GM08714 (cell line): ENCODE measurements around the gene RGS6.

Source experiments
- H3K4me3 ChIP-seq: fragments of 200-500 bp; sonication (Bioruptor generic); 2 replicates; pipeline ENCODE4 v1.5.1; 2014; ENCODE audit warnings: mild to moderate bottlenecking, low read length, inconsistent platforms
- ZNF274 ChIP-seq: IDR thresholded peaks from 2 replicates; pipeline ENCODE4 v1.6.1; 2012; ENCODE audit warnings: mild to moderate bottlenecking, low read depth, low read length

Gene RGS6

GRCh38 chr14:72165229-72165698 is 233.0 kb downstream of the RGS6 start:
- TF ChIP-seq ZNF274 = no peak
- no peak overlapping the region for H3K4me3 ChIP-seq

GRCh38 chr14:72169521-72169920 is 237.3 kb downstream of the RGS6 start:
- no peak for TF ChIP-seq ZNF274
- H3K4me3 ChIP-seq = no peak overlapping the region

- no peak for TF ChIP-seq ZNF274
- no peak overlapping the region for H3K4me3 ChIP-seq
Observed at GRCh38 chr14:72172049-72172448, 239.8 kb downstream of the RGS6 start.

GRCh38 chr14:72172597-72172996 is 240.4 kb downstream of the RGS6 start:
- TF ChIP-seq ZNF274 = no peak
- no peak overlapping the region for H3K4me3 ChIP-seq

- no peak for TF ChIP-seq ZNF274
- no peak overlapping the region for H3K4me3 ChIP-seq
Observed at GRCh38 chr14:72173038-72173720, 240.9 kb downstream of the RGS6 start.

GRCh38 chr14:72177251-72177650 is 245.0 kb downstream of the RGS6 start:
- no peak for TF ChIP-seq ZNF274

GRCh38 chr14:72178517-72178916 is 246.3 kb downstream of the RGS6 start:
- no peak for TF ChIP-seq ZNF274
- no peak overlapping the region for H3K4me3 ChIP-seq

More at GRCh38 chr14:72177251-72177650, 245.0 kb downstream of the RGS6 start:
- H3K4me3 ChIP-seq = no peak overlapping the region

GRCh38 chr14:72182708-72183432 is 250.6 kb downstream of the RGS6 start:
- TF ChIP-seq ZNF274 = no peak
- H3K4me3 ChIP-seq = no peak overlapping the region

DNA sequence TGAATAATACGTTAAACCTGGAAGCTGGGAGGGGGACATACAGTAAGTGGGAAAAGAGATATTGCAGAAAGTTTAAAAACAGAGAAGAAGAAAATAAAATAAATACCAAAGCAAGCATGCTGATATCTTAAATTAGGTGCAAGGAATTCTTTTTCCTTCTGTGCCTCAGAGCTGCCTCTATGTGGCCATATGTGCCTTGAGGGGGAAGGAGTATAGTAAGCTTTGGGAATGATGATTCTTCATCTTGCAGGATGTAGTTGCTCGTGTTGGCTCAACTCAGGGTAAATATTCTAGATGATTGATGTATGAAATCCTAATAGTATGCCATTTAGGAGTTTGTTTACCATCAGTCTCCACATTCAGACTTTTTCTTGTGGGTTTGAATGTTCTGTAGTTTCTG is 251.4 kb downstream of the RGS6 start:
- TF ChIP-seq ZNF274 = no peak
- H3K4me3 ChIP-seq = no peak overlapping the region

DNA sequence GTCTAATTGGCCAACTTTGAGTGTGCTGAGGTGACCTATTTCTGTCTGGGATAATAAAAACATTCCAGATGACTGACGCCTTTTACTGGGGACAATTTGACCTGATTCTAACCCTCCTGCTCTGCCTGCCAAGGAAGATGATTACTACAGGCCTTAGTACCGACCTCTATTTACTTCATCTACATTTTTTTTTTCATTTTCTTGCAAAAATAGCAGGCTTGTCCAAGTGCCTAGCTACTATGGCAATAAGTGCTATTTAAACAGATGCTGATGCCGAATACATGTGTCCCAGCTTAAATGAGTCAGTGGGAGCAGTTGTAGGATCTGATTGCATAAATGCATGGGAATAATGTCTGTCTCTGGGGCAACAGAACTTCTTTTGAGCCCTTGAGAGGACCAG is 254.3 kb downstream of the RGS6 start:
- no peak overlapping the region for H3K4me3 ChIP-seq
- TF ChIP-seq ZNF274 = no peak

DNA sequence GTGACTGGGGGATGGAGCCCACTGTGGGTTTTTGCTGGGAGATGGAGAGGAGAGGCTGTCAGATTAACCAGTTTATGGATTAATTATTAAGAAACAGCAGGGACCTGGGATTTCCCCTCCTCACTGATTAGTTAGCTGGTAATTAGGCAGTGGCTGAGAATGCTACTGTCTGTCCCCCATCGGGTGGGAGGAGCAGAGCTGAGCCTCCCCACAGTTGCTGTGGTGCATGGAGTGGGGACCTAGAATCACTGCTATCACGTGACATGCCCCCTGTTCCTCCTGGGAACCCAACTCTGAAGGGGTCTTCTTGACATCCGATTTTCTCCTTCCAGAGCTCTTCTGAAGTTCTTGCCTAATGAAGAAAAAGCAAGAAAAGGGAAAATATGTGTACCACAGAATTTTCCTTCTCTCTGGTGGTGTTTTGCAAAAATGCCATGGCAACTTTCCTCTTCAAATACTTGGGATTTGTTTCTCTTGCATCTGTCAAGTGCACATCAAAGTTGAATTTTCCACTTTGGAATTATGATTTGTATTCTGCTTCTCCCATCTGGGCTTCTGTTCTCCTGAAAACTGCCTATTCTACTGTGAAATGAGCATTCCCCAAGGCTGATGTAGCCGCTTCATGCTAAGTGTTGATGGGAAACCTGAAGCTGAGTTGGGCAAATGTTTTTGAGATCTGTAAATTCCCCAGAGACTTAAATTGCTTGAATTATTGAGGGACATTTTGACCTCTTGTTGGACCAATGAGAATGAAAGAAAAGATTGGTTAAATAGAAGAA is 264.2 kb downstream of the RGS6 start:
- no peak overlapping the region for H3K4me3 ChIP-seq
- TF ChIP-seq ZNF274 = no peak

DNA sequence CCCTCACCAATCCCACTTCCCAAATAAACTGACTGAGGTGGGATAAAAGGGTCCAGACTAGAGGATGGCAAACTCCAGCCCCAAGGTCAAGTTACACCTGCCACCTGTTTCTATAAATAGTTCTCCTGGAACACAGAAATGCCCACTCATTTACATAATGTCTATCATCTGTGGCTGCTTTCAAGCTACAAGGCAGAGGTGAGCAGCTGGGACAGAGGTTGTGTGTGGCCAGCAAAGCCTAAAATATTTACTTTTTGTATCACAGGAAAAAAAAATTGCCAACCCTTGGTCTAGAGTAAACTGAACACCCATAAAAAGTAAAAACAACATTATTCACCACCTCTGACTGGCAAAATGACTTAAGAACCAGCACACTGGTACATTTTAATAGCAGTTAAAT is 269.4 kb downstream of the RGS6 start:
- no peak overlapping the region for H3K4me3 ChIP-seq
- TF ChIP-seq ZNF274 = no peak

- H3K4me3 ChIP-seq = no peak overlapping the region
- TF ChIP-seq ZNF274 = no peak
Observed at GRCh38 chr14:72213424-72213823, 281.2 kb downstream of the RGS6 start.

GRCh38 chr14:72215080-72215479 is 282.9 kb downstream of the RGS6 start:
- H3K4me3 ChIP-seq = no peak overlapping the region
- TF ChIP-seq ZNF274 = no peak
